ENCODE data around the gene PFDN6. TPM values are rescaled to one million over a fixed set of nuclear protein-coding genes. Genes with fewer than 3 reads are reported as not detected.

The PFDN6 gene
- total RNA-seq, 1 experiment from 2014 or later: 143 TPM

- in situ Hi-C loops (cut with HindIII; ENCODE audit: low pct_unique_long_range_greater_than_20kb, low sequenced_read_pairs): no loop called here
- no peak for DNase-seq (ENCODE audit: low read depth, low spot score)
Measured at GRCh38 chr6:33288141-33288920, 1.1 kb upstream of the PFDN6 start.

DNA sequence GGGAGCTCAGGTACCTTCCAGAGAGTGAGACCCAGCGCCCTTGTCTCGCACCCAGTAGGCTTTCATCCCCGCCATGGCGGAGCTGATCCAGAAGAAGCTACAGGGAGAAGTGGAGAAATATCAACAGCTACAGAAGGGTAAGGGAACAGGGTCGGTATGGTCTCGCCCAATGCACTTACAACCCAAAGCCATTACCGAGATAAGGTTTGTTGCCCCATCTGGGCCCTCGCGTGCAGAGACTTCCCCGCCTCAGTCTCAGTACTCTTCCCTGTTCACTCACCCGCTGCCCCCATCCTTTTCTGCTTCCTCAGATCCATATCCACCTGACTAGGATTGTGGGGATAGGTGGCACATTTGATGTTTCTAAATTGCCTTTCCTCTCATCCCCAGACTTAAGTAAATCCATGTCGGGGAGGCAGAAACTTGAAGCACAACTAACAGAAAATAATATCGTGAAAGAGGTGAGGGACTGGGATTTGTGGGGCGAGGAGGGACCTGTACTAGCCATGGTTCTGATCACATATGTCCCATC lies 449 bp downstream of the PFDN6 start:
- DNase-seq (ENCODE audit: low read depth, low spot score): no peak
- in situ Hi-C loops (cut with HindIII; ENCODE audit: low pct_unique_long_range_greater_than_20kb, low sequenced_read_pairs): no loop called here

GRCh38 chr6:33290459-33290858 lies 1.1 kb downstream of the PFDN6 start:
- in situ Hi-C loops (cut with HindIII; ENCODE audit: low pct_unique_long_range_greater_than_20kb, low sequenced_read_pairs): no loop called here
- DNase-seq (ENCODE audit: low read depth, low spot score): no peak

DNA sequence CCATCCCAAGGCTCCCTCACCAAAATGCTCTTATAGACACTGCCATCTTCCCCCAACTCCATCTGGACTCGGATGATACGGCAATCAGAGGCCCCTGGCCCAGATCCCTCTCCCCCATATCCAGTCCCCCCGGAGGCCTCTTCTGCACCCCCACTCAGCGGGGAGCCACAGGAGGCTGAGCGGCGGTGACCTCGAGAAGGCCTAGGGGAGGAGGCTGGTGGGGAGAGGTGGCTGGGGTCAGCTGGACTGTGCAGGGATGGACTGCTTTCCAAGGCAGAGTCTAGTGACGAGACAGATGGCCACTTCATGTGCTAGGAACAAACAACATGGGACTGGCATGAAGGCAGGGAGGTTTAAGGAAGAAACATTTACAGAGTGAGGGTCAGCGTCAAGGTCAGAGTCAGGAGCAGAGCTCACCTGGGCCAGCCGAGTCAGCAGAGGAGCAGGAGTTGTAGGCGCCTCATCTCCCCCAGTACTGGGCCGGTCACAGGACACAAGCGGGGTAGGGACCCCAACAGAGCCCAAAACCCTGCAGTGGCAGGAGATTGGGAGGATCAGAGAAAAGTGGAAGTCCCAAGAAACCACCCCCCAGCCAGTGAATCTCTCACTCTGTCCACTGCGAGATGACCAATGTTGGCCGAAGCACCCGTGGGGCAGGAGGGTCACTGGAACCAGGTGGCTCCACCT lies 3.7 kb downstream of the PFDN6 start:
- in situ Hi-C loops (cut with HindIII; ENCODE audit: low pct_unique_long_range_greater_than_20kb, low sequenced_read_pairs): no loop called here
- DNase-seq (ENCODE audit: low read depth, low spot score): no peak

DNA sequence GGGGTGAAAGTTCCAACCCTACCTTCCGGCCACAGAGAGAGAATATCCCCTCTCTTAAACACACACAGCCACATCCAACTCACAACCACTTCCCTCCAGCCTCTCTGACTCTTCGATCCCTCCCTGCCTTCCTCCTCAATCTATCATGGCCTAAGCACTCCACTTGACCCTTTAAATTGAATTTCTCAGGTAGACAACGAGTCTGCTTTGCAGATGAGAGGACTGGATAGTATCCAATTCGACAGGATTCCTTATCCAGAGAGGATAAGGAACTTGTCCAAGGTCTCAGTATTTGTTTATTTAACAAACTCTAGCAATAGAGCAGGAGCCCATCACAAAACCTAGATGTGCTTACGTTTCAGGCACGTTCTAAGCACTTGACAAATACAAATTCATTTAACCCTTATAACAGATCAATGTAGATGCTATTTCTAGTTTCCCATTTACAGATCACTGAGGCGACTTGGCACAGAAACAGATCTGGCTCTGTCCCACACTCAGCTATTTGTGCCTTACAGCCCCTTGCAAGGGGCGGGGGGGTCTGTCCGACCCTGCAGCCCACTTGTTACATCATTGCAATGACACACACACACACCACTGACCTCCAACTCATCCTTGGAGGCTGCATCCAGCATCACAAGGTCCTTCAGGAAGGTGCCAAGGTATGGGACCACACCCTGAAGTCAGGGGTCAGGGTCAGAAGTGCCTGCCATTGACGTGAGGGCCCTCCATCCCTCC lies 4.9 kb downstream of the PFDN6 start:
- in situ Hi-C loops (cut with HindIII; ENCODE audit: low pct_unique_long_range_greater_than_20kb, low sequenced_read_pairs): no loop called here

DNA sequence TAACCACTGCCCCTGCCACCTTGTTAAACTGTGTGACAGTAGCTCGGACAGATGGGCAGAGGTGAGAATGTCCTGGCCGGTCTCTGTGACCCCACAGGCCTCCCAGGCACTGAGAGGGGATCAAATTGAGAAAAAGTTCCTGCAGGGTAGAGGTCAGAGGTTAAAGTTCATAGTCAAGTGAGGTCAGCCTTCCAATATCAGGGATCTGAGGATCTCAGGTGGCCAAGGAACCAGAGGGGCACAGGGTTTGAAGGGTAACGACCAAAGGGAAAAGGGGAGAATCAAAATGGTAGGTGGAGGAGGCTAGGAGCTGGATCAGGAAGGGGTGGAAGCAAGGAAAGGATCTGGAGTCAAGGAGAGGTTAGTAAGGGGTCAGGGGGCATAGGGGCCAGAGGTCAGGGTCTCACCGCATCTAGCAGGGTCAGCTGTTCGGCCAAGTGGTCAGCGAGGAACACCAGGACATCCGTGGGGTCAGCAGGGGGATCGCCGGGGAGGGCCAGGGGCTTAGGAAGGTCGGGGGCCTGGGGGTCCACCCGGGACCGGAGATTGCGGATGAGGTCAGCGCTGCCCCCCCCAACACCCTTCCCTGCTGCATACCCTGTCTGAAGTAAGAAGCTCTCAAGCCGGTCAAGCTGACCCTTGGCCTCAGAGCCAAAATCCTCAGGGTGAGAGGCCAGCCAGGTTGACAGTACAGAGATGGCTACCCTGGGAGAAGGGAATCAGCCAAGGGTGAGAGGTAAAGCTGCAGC lies 6.4 kb downstream of the PFDN6 start:
- no peak for DNase-seq (ENCODE audit: low read depth, low spot score)
- in situ Hi-C loops (cut with HindIII; ENCODE audit: low pct_unique_long_range_greater_than_20kb, low sequenced_read_pairs): no loop called here

More for the DNA sequence above, 4.9 kb downstream of the PFDN6 start:
- DNase-seq (ENCODE audit: low read depth, low spot score): no peak

DNA sequence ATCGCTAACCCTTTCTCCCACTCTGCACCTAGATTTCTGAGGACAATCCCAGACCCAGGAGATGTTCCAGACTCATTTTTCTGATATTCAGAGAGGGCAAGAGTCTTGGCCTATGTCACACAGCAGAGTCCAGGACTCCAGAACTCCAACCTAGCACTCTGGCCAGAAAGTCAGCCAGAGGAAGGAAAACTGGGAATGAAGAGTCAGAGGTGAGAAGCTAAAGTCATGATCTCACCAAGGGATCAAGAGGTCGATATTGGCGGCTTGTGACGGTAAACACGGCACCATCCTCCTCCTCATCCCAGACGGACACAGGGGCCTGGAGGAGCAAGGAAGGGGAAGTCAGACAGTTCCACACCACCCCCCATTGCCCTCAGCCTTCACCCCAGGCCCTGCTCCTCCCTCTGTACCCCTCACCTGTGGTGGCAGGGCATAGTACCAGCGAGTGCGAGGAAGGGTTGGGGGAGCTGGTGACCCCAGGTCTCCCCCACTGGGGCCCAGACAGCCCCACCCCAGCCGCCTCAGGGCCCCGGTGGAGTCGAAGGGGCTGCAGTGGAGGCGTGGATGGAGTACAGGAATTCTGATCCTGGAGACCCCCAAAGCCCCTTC lies 7.5 kb downstream of the PFDN6 start:
- DNase-seq (ENCODE audit: low read depth, low spot score): no peak
- in situ Hi-C loops (cut with HindIII; ENCODE audit: low pct_unique_long_range_greater_than_20kb, low sequenced_read_pairs): no loop called here

DNA sequence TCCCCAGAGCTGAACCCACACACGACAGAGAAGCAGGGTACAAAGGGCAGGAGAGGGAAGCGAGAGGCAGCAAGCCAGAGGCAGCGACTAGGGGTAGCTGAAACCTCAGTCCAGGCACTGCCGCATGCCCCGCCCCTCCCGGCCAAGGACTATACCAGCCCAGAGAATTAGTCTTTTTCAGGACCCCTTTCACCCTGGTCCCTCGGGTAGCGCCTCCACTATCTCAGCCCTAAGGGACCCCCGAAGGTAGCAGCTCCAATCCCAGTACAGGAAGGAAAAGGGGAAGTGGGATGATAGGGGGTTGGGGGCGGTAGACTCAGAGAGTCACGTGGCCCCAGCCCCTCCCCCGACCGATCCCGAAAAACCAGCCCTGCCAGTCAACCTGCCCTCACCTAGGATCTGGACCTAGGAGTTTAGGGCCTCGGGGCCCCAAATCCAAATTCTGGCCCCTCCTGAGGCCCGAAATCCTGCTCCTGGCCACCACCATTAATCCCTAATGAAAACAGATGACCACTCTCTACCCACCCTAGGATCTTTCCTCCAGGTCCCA lies 8.1 kb downstream of the PFDN6 start:
- no peak for DNase-seq (ENCODE audit: low read depth, low spot score)
- in situ Hi-C loops (cut with HindIII; ENCODE audit: low pct_unique_long_range_greater_than_20kb, low sequenced_read_pairs): no loop called here

- in situ Hi-C loops (cut with HindIII; ENCODE audit: low pct_unique_long_range_greater_than_20kb, low sequenced_read_pairs): no loop called here
- DNase-seq (ENCODE audit: low read depth, low spot score): peak; percentile 80
Measured at GRCh38 chr6:33297956-33298772, 8.8 kb downstream of the PFDN6 start.

DNA sequence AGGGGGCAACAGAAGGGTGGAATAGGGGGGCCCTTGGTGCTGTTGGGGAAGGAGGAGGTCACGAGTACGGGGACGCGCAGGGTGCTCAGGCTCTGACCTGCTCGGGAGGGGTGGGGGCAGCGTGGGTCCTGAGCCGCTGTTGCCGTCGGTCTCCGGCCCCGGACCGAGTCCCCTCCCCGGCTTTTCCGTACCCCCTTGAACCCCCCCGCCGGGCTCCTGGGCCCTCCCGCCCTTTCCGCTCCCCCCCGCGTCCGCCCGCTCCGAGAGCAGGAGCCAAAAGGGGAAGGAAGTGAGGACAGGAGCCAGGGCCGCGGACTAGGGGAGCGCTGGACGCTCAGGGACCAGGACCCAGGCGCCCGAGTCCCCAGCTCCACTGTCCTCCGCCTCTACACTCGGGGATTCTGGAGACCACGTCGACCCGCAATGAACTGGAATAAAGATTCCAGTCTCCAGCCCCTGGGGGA lies 9.4 kb downstream of the PFDN6 start, which contains the start of gene RGL2:
RGL2 (minus strand) TSS at position 170 of the 464 bp plus-strand sequence. CDS start 332 bp downstream, outside the sequence.
- in situ Hi-C loops (cut with HindIII; ENCODE audit: low pct_unique_long_range_greater_than_20kb, low sequenced_read_pairs): no loop called here

GRCh38 chr6:33299237-33299944 lies 10.0 kb downstream of the PFDN6 start:
- in situ Hi-C loops (cut with HindIII; ENCODE audit: low pct_unique_long_range_greater_than_20kb, low sequenced_read_pairs): no loop called here
- peak; percentile 93 for DNase-seq (ENCODE audit: low read depth, low spot score)

More for the DNA sequence above, 9.4 kb downstream of the PFDN6 start, which contains the start of gene RGL2:
- DNase-seq (ENCODE audit: low read depth, low spot score): no peak

GRCh38 chr6:33301877-33302276 lies 12.5 kb downstream of the PFDN6 start:
- no peak for DNase-seq (ENCODE audit: low read depth, low spot score)
- in situ Hi-C loops (cut with HindIII; ENCODE audit: low pct_unique_long_range_greater_than_20kb, low sequenced_read_pairs): no loop called here

- no peak for DNase-seq (ENCODE audit: low read depth, low spot score)
- in situ Hi-C loops (cut with HindIII; ENCODE audit: low pct_unique_long_range_greater_than_20kb, low sequenced_read_pairs): no loop called here
Measured at GRCh38 chr6:33304216-33304615, 14.8 kb downstream of the PFDN6 start.

DNA sequence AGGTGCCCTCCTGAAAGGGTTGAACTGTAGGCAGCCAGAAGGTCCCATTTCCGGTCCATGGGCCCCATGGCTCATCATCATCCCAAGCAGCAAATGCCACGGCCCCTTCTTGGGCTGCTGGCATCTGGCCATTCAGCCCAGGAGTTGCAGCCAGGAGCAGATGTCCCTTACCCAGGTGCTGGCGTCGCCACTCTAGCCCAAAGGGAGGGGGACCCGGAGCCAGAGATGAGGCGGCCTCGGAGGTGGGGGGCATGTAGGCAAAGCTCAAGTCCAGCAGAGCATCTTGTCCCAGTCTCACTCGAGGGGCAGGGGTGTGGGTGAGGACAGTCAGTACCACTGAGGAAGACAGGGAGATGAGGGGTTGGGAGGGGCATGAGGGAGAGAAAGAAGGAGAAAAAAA lies 15.7 kb downstream of the PFDN6 start:
- in situ Hi-C loops (cut with HindIII; ENCODE audit: low pct_unique_long_range_greater_than_20kb, low sequenced_read_pairs): no loop called here
- DNase-seq (ENCODE audit: low read depth, low spot score): no peak

GRCh38 chr6:33306356-33306755 lies 17.0 kb downstream of the PFDN6 start:
- no peak for DNase-seq (ENCODE audit: low read depth, low spot score)
- in situ Hi-C loops (cut with HindIII; ENCODE audit: low pct_unique_long_range_greater_than_20kb, low sequenced_read_pairs): no loop called here

Data from SK-MEL-5 (cell line).